Ovary (tissue), 3 donors: ENCODE results near the gene RBM33.

Experiments
- CTCF ChIP-seq, 3 donors: fragments of 450-650 bp in 2 of 3; fragments of 200-600 bp in 1 of 3; IDR thresholded peaks; one replicate each; pipeline versions ENCODE4 v1.5.1 to v1.8.0; 2016 to 2022; ENCODE audit warnings: antibody characterized with exemption in 3 of 3, mild to moderate bottlenecking in 1 of 3
- EP300 ChIP-seq: sonication (generic); formaldehyde crosslinking; IDR thresholded peaks from one replicate; pipeline ENCODE4 v1.6.1; 2017; ENCODE audit warnings: antibody characterized with exemption
- POLR2A ChIP-seq: fragments of 450-650 bp; IDR thresholded peaks from one replicate; pipeline ENCODE4 v1.6.1; 2017; ENCODE audit warnings: antibody characterized with exemption, mild to moderate bottlenecking, moderate library complexity
- donor health status: DM: no; HTN: no; CAD: no.

DNA sequence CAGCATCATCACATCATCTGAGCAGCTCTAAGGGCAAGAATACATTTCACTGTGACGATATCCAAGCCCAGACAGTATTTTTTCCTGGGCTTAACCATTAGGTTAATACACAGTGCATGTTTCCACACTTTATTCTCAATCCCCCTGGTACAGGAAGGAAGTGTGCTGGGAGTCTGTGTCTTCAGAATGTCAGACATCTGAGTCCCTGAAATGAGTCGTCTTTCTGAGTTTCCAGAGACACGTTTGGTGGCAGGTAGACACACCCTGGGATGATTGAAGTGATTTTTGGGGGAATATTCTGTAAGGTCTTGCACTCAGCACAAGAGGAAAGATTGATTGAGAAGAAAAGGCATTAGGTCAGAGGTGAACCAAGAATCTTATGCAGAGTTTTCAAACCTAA, 180.9 kb downstream of the RBM33 start:
- TF ChIP-seq CTCF (IDR thresholded peaks at IDR 0.05) (no peak), POLR2A (no peak), EP300 (no peak)
